ENCODE data around the gene EFL1.

- no peak for TF ChIP-seq GABPA (IDR thresholded peaks at IDR 0.05 in 1 of 2, conservative IDR thresholded peaks at IDR 0.05 in 1 of 2)
- TF ChIP-seq CTCF (IDR thresholded peaks at IDR 0.05; ENCODE audit: low read depth, low read length, missing input control): no peak
- no peak for TF ChIP-seq JUND (IDR thresholded peaks at IDR 0.05)
- TF ChIP-seq EGR1 (IDR thresholded peaks at IDR 0.05; ENCODE audit: low read depth in 2 of 2): no peak
- TF ChIP-seq MAX (IDR thresholded peaks at IDR 0.05): no peak
- no peak for TF ChIP-seq ATF3 (IDR thresholded peaks at IDR 0.05)
These were observed 42.2 kb upstream of the EFL1 start for GRCh38 chr15:82304778-82305090.

Data from liver (tissue), 3 donors.